ENCODE data around the gene USP7. TPM values are rescaled to one million over a fixed set of nuclear protein-coding genes. Genes with fewer than 3 reads are reported as not detected.

Gene USP7
- total and polyA plus RNA-seq, 7 experiments from 2014 or later = 8.9 to 261 (median 176) TPM

GRCh38 chr16:8998108-8998507 lies 34.4 kb upstream of the USP7 start:
- CTCF ChIA-PET = no interaction called here
- H3K27ac Mint-ChIP-seq = no peak overlapping the region

GRCh38 chr16:8996891-8997290 lies 33.2 kb upstream of the USP7 start:
- no peaks in the 10 kb centered on the region for H3K4me1 ChIP-seq (ENCODE audit: control insufficient read depth in 2 of 2, insufficient read depth in 2 of 2, low read length in 2 of 2)
- H3K9me3 Mint-ChIP-seq = no peaks in the 10 kb centered on the region
- ATAC-seq (no peak), DNase-seq (no peak)
- H3K4me1 Mint-ChIP-seq = peaks cover 0 to under 1% (median 0%) of the 10 kb centered on the region in 7 donors
- CTCF ChIA-PET = interaction anchor here (1.5 kb wide), 1 partner anchor 12 kb away, joined by 5 read pairs; no protein-coding TSS in a partner anchor
- no peaks in the 10 kb centered on the region for H3K36me3 ChIP-seq (ENCODE audit: control insufficient read depth in 2 of 3, insufficient read depth in 3 of 3, low read length in 3 of 3)
- H3K4me3 Mint-ChIP-seq = no peak overlapping the region
- no peak overlapping the region for H3K27ac Mint-ChIP-seq
- H3K27me3 Mint-ChIP-seq = no peaks in the 10 kb centered on the region
- no peak overlapping the region for H3K27ac ChIP-seq (ENCODE audit: low read depth, low read length)
- no peaks in the 10 kb centered on the region for H3K36me3 Mint-ChIP-seq
- no peak overlapping the region for H3K4me3 ChIP-seq (ENCODE audit: low read length)
- POLR2A ChIA-PET = no interaction called here
- intact Hi-C loops (cut with micrococcal nuclease) = no loop called here
- H3K9me3 ChIP-seq (ENCODE audit: control insufficient read depth in 2 of 3, low read length in 3 of 3) = no peaks in the 10 kb centered on the region
- H3K27me3 ChIP-seq (ENCODE audit: control insufficient read depth in 2 of 2, insufficient read depth in 2 of 2, low read length in 2 of 2) = no peaks in the 10 kb centered on the region

More at GRCh38 chr16:8998108-8998507, 34.4 kb upstream of the USP7 start:
- DNase-seq (no peak), ATAC-seq (no peak)
- Histone ChIP-seq H3K4me3 (ENCODE audit: low read length) (no peak overlapping the region), H3K36me3 (ENCODE audit: control insufficient read depth in 2 of 3, insufficient read depth in 3 of 3, low read length in 3 of 3) (no peaks in the 10 kb centered on the region), H3K4me1 (ENCODE audit: control insufficient read depth in 2 of 2, insufficient read depth in 2 of 2, low read length in 2 of 2) (no peaks in the 10 kb centered on the region), H3K9me3 (ENCODE audit: control insufficient read depth in 2 of 3, low read length in 3 of 3) (no peaks in the 10 kb centered on the region), H3K27ac (ENCODE audit: low read depth, low read length) (no peak overlapping the region), H3K27me3 (ENCODE audit: control insufficient read depth in 2 of 2, insufficient read depth in 2 of 2, low read length in 2 of 2) (no peaks in the 10 kb centered on the region)
- no peaks in the 10 kb centered on the region for H3K4me1 Mint-ChIP-seq
- no peak overlapping the region for H3K4me3 Mint-ChIP-seq
- intact Hi-C loops (cut with micrococcal nuclease) = no loop called here
- no peaks in the 10 kb centered on the region for H3K36me3 Mint-ChIP-seq
- POLR2A ChIA-PET = no interaction called here
- no peaks in the 10 kb centered on the region for H3K9me3 Mint-ChIP-seq
- no peaks in the 10 kb centered on the region for H3K27me3 Mint-ChIP-seq

- Histone ChIP-seq H3K4me3 (ENCODE audit: low read length) (no peak overlapping the region), H3K9me3 (ENCODE audit: control insufficient read depth in 2 of 3, low read length in 3 of 3) (no peaks in the 10 kb centered on the region), H3K27ac (ENCODE audit: low read depth, low read length) (no peak overlapping the region), H3K4me1 (ENCODE audit: control insufficient read depth in 2 of 2, insufficient read depth in 2 of 2, low read length in 2 of 2) (no peaks in the 10 kb centered on the region), H3K27me3 (ENCODE audit: control insufficient read depth in 2 of 2, insufficient read depth in 2 of 2, low read length in 2 of 2) (no peaks in the 10 kb centered on the region), H3K36me3 (ENCODE audit: control insufficient read depth in 2 of 3, insufficient read depth in 3 of 3, low read length in 3 of 3) (no peaks in the 10 kb centered on the region)
- ChIA-PET POLR2A (no interaction called here), CTCF (interaction anchor here (0.7 kb wide), 1 partner anchor 22 kb away, joined by 3 read pairs; no protein-coding TSS in a partner anchor)
- no peak overlapping the region for H3K27ac Mint-ChIP-seq
- no peak for DNase-seq
- peaks cover 0 to 4% (median 0%) of the 10 kb centered on the region in 5 donors for H3K27me3 Mint-ChIP-seq
- no peaks in the 10 kb centered on the region for H3K9me3 Mint-ChIP-seq
- H3K36me3 Mint-ChIP-seq = no peaks in the 10 kb centered on the region
- intact Hi-C loops (cut with micrococcal nuclease) = no loop called here
- no peak for ATAC-seq
- no peak overlapping the region for H3K4me3 Mint-ChIP-seq
- H3K4me1 Mint-ChIP-seq = peaks cover 0 to 2% (median 0%) of the 10 kb centered on the region in 7 donors
Observed at GRCh38 chr16:8990445-8990844, 26.7 kb upstream of the USP7 start.

GRCh38 chr16:8989099-8989878 lies 25.6 kb upstream of the USP7 start:
- POLR2A ChIA-PET = no interaction called here
- Mint-ChIP-seq H3K36me3 (no peaks in the 10 kb centered on the region), H3K4me3 (no peak overlapping the region), H3K4me1 (peaks cover 0 to 2% (median 0%) of the 10 kb centered on the region in 7 donors), H3K9me3 (no peaks in the 10 kb centered on the region), H3K27me3 (peaks cover 0 to 4% (median 0%) of the 10 kb centered on the region in 5 donors), H3K27ac (no peak overlapping the region)
- H3K36me3 ChIP-seq (ENCODE audit: control insufficient read depth in 2 of 3, insufficient read depth in 3 of 3, low read length in 3 of 3) = no peaks in the 10 kb centered on the region
- no peak for ATAC-seq
- H3K27ac ChIP-seq (ENCODE audit: low read depth, low read length) = no peak overlapping the region
- H3K4me1 ChIP-seq (ENCODE audit: control insufficient read depth in 2 of 2, insufficient read depth in 2 of 2, low read length in 2 of 2) = no peaks in the 10 kb centered on the region
- H3K9me3 ChIP-seq (ENCODE audit: control insufficient read depth in 2 of 3, low read length in 3 of 3) = no peaks in the 10 kb centered on the region
- intact Hi-C loops (cut with micrococcal nuclease) = no loop called here
- no peaks in the 10 kb centered on the region for H3K27me3 ChIP-seq (ENCODE audit: control insufficient read depth in 2 of 2, insufficient read depth in 2 of 2, low read length in 2 of 2)
- no peak for DNase-seq
- no peak overlapping the region for H3K4me3 ChIP-seq (ENCODE audit: low read length)
- CTCF ChIA-PET = no interaction called here

GRCh38 chr16:8986818-8987191 lies 23.1 kb upstream of the USP7 start:
- Mint-ChIP-seq H3K36me3 (no peaks in the 10 kb centered on the region), H3K4me1 (peaks cover 0 to under 1% (median 0%) of the 10 kb centered on the region in 7 donors), H3K9me3 (peaks cover 0 to 2% (median 0%) of the 10 kb centered on the region in 11 donors), H3K27ac (no peak overlapping the region), H3K27me3 (peaks cover 0 to 4% (median 0%) of the 10 kb centered on the region in 5 donors), H3K4me3 (no peak overlapping the region)
- H3K27me3 ChIP-seq (ENCODE audit: control insufficient read depth in 2 of 2, insufficient read depth in 2 of 2, low read length in 2 of 2) = no peaks in the 10 kb centered on the region
- DNase-seq = no peak
- no peak overlapping the region for H3K4me3 ChIP-seq (ENCODE audit: low read length)
- ChIA-PET POLR2A (no interaction called here), CTCF (no interaction called here)
- no peaks in the 10 kb centered on the region for H3K36me3 ChIP-seq (ENCODE audit: control insufficient read depth in 2 of 3, insufficient read depth in 3 of 3, low read length in 3 of 3)
- ATAC-seq = no peak
- no peak overlapping the region for H3K27ac ChIP-seq (ENCODE audit: low read depth, low read length)
- no peaks in the 10 kb centered on the region for H3K4me1 ChIP-seq (ENCODE audit: control insufficient read depth in 2 of 2, insufficient read depth in 2 of 2, low read length in 2 of 2)
- intact Hi-C loops (cut with micrococcal nuclease) = no loop called here
- H3K9me3 ChIP-seq (ENCODE audit: control insufficient read depth in 2 of 3, low read length in 3 of 3) = no peaks in the 10 kb centered on the region

- Histone ChIP-seq H3K27ac (ENCODE audit: low read depth, low read length) (no peak overlapping the region), H3K9me3 (ENCODE audit: control insufficient read depth in 2 of 3, low read length in 3 of 3) (no peaks in the 10 kb centered on the region), H3K36me3 (ENCODE audit: control insufficient read depth in 2 of 3, insufficient read depth in 3 of 3, low read length in 3 of 3) (no peaks in the 10 kb centered on the region), H3K27me3 (ENCODE audit: control insufficient read depth in 2 of 2, insufficient read depth in 2 of 2, low read length in 2 of 2) (no peaks in the 10 kb centered on the region), H3K4me3 (ENCODE audit: low read length) (no peak overlapping the region), H3K4me1 (ENCODE audit: control insufficient read depth in 2 of 2, insufficient read depth in 2 of 2, low read length in 2 of 2) (no peaks in the 10 kb centered on the region)
- Mint-ChIP-seq H3K27ac (no peak overlapping the region), H3K4me1 (no peaks in the 10 kb centered on the region), H3K27me3 (peaks cover 0 to 4% (median 0%) of the 10 kb centered on the region in 5 donors), H3K9me3 (peaks cover 0 to 2% (median 0%) of the 10 kb centered on the region in 11 donors), H3K36me3 (no peaks in the 10 kb centered on the region), H3K4me3 (no peak overlapping the region)
- intact Hi-C loops (cut with micrococcal nuclease) = no loop called here
- DNase-seq = no peak
- POLR2A ChIA-PET = no interaction called here
- CTCF ChIA-PET = no interaction called here
- no peak for ATAC-seq
Observed at GRCh38 chr16:8986111-8986510, 22.4 kb upstream of the USP7 start.

- CTCF ChIA-PET = no interaction called here
- Mint-ChIP-seq H3K27ac (no peak overlapping the region), H3K27me3 (peaks cover 0 to 7% (median 0%) of the 10 kb centered on the region in 5 donors), H3K9me3 (peaks cover 0 to 2% (median 0%) of the 10 kb centered on the region in 11 donors), H3K4me3 (no peak overlapping the region), H3K36me3 (no peaks in the 10 kb centered on the region), H3K4me1 (no peaks in the 10 kb centered on the region)
- H3K4me3 ChIP-seq (ENCODE audit: low read length) = no peak overlapping the region
- H3K36me3 ChIP-seq (ENCODE audit: control insufficient read depth in 2 of 3, insufficient read depth in 3 of 3, low read length in 3 of 3) = no peaks in the 10 kb centered on the region
- no peaks in the 10 kb centered on the region for H3K4me1 ChIP-seq (ENCODE audit: control insufficient read depth in 2 of 2, insufficient read depth in 2 of 2, low read length in 2 of 2)
- POLR2A ChIA-PET = interaction anchor here (0.6 kb wide), 1 partner anchor 15 kb away, joined by 3 read pairs; no protein-coding TSS in a partner anchor
- H3K9me3 ChIP-seq (ENCODE audit: control insufficient read depth in 2 of 3, low read length in 3 of 3) = no peaks in the 10 kb centered on the region
- DNase-seq (no peak), ATAC-seq (no peak)
- H3K27ac ChIP-seq (ENCODE audit: low read depth, low read length) = no peak overlapping the region
- intact Hi-C loops (cut with micrococcal nuclease) = no loop called here
- no peaks in the 10 kb centered on the region for H3K27me3 ChIP-seq (ENCODE audit: control insufficient read depth in 2 of 2, insufficient read depth in 2 of 2, low read length in 2 of 2)
Observed at GRCh38 chr16:8982816-8983215, 19.1 kb upstream of the USP7 start.
